ENCODE results near the gene PDILT. TPM values are rescaled to one million over a fixed set of nuclear protein-coding genes. Genes with fewer than 3 reads are reported as not detected.

The PDILT gene
- total and polyA plus RNA-seq, 2 of the 8 experiments (the other 6 are each of a cell fraction or from before 2014, with no cell fraction given) = not detected

- no peaks in the 10 kb centered on the region for H3K23me2 ChIP-seq (ENCODE audit: low read depth, low read length)
- CTCF ChIA-PET (ENCODE audit: partially characterized antibody) = interaction anchor here (0.8 to 2.3 kb wide), 3 partner anchors 16 to 339 kb away, joined by 6 read pairs; no protein-coding TSS in a partner anchor
Measured at GRCh38 chr16:20320178-20320577, 84.4 kb downstream of the PDILT start.

More at GRCh38 chr16:20320178-20320577, 84.4 kb downstream of the PDILT start:
- no peak overlapping the region for H2AK5ac ChIP-seq (ENCODE audit: low read depth, low read length)
- H3K4me1 ChIP-seq (replicated peaks in 1 of 4; ENCODE audit: control insufficient read depth in 3 of 4, insufficient read depth in 4 of 4, low read length in 3 of 4) = no peaks in the 10 kb centered on the region
- TF ChIP-seq GABPA (IDR thresholded peaks at IDR 0.05; ENCODE audit: borderline replicate concordance, insufficient read depth, low read length) = no peak
- no peak for TF ChIP-seq BACH1 (IDR thresholded peaks at IDR 0.05; ENCODE audit: low read length)
- no peak for TF ChIP-seq RAD21 (IDR thresholded peaks at IDR 0.05 in 1 of 2, conservative IDR thresholded peaks at IDR 0.05 in 1 of 2; ENCODE audit: low read depth in 2 of 2, low read length in 2 of 2)
- TF ChIP-seq CHD2 (IDR thresholded peaks at IDR 0.05; ENCODE audit: low read length) = no peak
- no peak for TF ChIP-seq SRF (IDR thresholded peaks at IDR 0.05; ENCODE audit: low read depth, low read length)
- FAIRE-seq = no peak
- H4K20me1 ChIP-seq (replicated peaks in 1 of 2; ENCODE audit: control insufficient read depth in 1 of 2, insufficient read depth in 2 of 2, low read length in 2 of 2) = no peaks in the 10 kb centered on the region
- WGBS, 2 experiments (ENCODE audit: extremely low coverage in 1 of 2, insufficient coverage in 1 of 2, insufficient read length in 1 of 2, insufficient replicate concordance in 2 of 2, low coverage in 1 of 2, low lambda C conversion rate in 2 of 2, missing lambda C conversion rate in 1 of 2) = 95% methylated on average over 2 of the region's 2 CpGs; no CpG with 5 or more reads in 1 of the 2 experiments
- no peaks in the 10 kb centered on the region for H3K79me1 ChIP-seq (ENCODE audit: low read depth, low read length)
- no peak overlapping the region for H3K4me2 ChIP-seq (ENCODE audit: insufficient read depth in 1 of 2, low read depth in 2 of 2, low read length in 2 of 2)
- no peak for DNase-seq (ENCODE audit: low read depth in 1 of 2, low spot score in 2 of 2)
- H2BK5ac ChIP-seq (ENCODE audit: low read depth, low read length) = no peak overlapping the region
- no peak overlapping the region for H2AFZ ChIP-seq (ENCODE audit: low read length)
- no peak overlapping the region for H3K18ac ChIP-seq (ENCODE audit: extremely low read depth, low read length)
- H3K79me2 ChIP-seq (ENCODE audit: control insufficient read depth in 1 of 2, insufficient read depth in 2 of 2, low read length in 2 of 2) = no peaks in the 10 kb centered on the region
- H4K91ac ChIP-seq (replicated peaks; ENCODE audit: insufficient read length, low read length) = no peak overlapping the region
- no peaks in the 10 kb centered on the region for H3K9me3 ChIP-seq (ENCODE audit: insufficient read depth in 2 of 2, low read depth in 1 of 2, low read length in 1 of 2)
- H2BK12ac ChIP-seq (ENCODE audit: low read depth, low read length) = no peak overlapping the region
- H4K5ac ChIP-seq (ENCODE audit: insufficient read length, low read depth, low read length) = no peak overlapping the region
- no peak overlapping the region for H4K8ac ChIP-seq (ENCODE audit: extremely low read depth, insufficient read depth, low read length)
- no peak overlapping the region for H2BK20ac ChIP-seq (ENCODE audit: low read length)
- no peak overlapping the region for H3K4ac ChIP-seq (replicated peaks; ENCODE audit: insufficient read length, low read depth, low read length)
- no peak overlapping the region for H3K9ac ChIP-seq (replicated peaks in 1 of 4; ENCODE audit: extremely low read depth in 1 of 4, low read depth in 3 of 4, low read length in 3 of 4)
- H3K4me3 ChIP-seq (ENCODE audit: extremely low read depth in 1 of 4, insufficient read depth in 2 of 4, low read depth in 3 of 4, low read length in 4 of 4) = no peak overlapping the region
- no peak overlapping the region for H3K56ac ChIP-seq (replicated peaks; ENCODE audit: insufficient read length, low read depth, low read length)
- H2BK15ac ChIP-seq (ENCODE audit: low read length) = no peak overlapping the region
- POLR2A ChIA-PET (ENCODE audit: partially characterized antibody) = no interaction called here
- no peaks in the 10 kb centered on the region for H3K36me3 ChIP-seq (ENCODE audit: control insufficient read depth in 2 of 4, insufficient read depth in 4 of 4, low read length in 3 of 4)
- no peak overlapping the region for H3K14ac ChIP-seq (ENCODE audit: insufficient read length)
- no peak overlapping the region for H3K23ac ChIP-seq (ENCODE audit: insufficient read length)
- H3K27me3 ChIP-seq (replicated peaks in 1 of 4; ENCODE audit: control insufficient read depth in 3 of 4, extremely low read depth in 1 of 4, insufficient read depth in 3 of 4, low read length in 3 of 4) = no peaks in the 10 kb centered on the region; a peak in 1 of 7 replicates
- no peak overlapping the region for H3K27ac ChIP-seq (ENCODE audit: low read depth, low read length)
- H2BK120ac ChIP-seq (replicated peaks; ENCODE audit: low read depth, low read length) = no peak overlapping the region

All from H1 (cell line).